Osteoblast (primary cell): ENCODE measurements around the gene OSBPL2. TPM values are rescaled to one million over a fixed set of nuclear protein-coding genes. Genes with fewer than 3 reads are reported as not detected.

Experiments used
- DNase-seq: peaks from one replicate; pipeline ENCODE4 v3.0.0; 2011; ENCODE audit warnings: low spot score, mixed read lengths; ENCODE audit not compliant: insufficient read length; ENCODE audit errors: missing footprints
- H2AFZ ChIP-seq: 2 replicates; pipeline ENCODE4 v1.6.0; 2011; ENCODE audit warnings: mild to moderate bottlenecking, low read length
- H3K27ac ChIP-seq: 2 replicates; pipeline ENCODE4 v1.5.1; 2011; ENCODE audit warnings: mild to moderate bottlenecking, low read depth, low read length, moderate library complexity
- H3K27me3 ChIP-seq: 2 replicates; pipeline ENCODE4 v1.6.0; 2012; ENCODE audit warnings: mild to moderate bottlenecking, control low read depth, inconsistent platforms, low read length, moderate library complexity; ENCODE audit not compliant: insufficient read depth
- H3K36me3 ChIP-seq: 2 replicates; pipeline ENCODE4 v1.5.1; 2011; ENCODE audit warnings: mild to moderate bottlenecking, low read length, control low read depth, moderate library complexity; ENCODE audit not compliant: insufficient read depth
- H3K4me1 ChIP-seq: 2 replicates; pipeline ENCODE4 v1.5.1; 2011; ENCODE audit warnings: mild to moderate bottlenecking, low read length, control low read depth, moderate library complexity; ENCODE audit not compliant: insufficient read depth
- H3K4me2 ChIP-seq: 2 replicates; pipeline ENCODE4 v1.6.0; 2011; ENCODE audit warnings: mild to moderate bottlenecking, low read length; ENCODE audit not compliant: insufficient read depth
- H3K4me3 ChIP-seq: fragments of 200-600 bp; sonication (generic); 3 replicates; pipeline ENCODE4 v1.5.1; 2012; ENCODE audit warnings: mild to moderate bottlenecking, low read length, inconsistent platforms; ENCODE audit not compliant: insufficient read depth
- H3K79me2 ChIP-seq: 2 replicates; pipeline ENCODE4 v1.6.0; 2012; ENCODE audit warnings: mild to moderate bottlenecking, low read length, control low read depth, inconsistent platforms; ENCODE audit not compliant: insufficient read depth
- H3K9me3 ChIP-seq: 2 replicates; pipeline ENCODE4 v1.5.1; 2011; ENCODE audit warnings: low read depth, low read length, control low read depth
- H4K20me1 ChIP-seq: 2 replicates; pipeline ENCODE4 v1.6.0; 2012; ENCODE audit warnings: mild to moderate bottlenecking, low read length, control low read depth; ENCODE audit not compliant: insufficient read depth
- total RNA-seq: library from RNA; depleted of rRNA; stranded (reverse); fragments of >200 nt; gene quantifications from 2 replicates; pipeline ENCODE4 v1.2.3, GENCODE V29; 2012
- TF ChIP-seq, protein P1 (sequence below): IDR thresholded peaks from 2 replicates; pipeline ENCODE4 v1.5.1; 2011; ENCODE audit warnings: mild to moderate bottlenecking, low read depth, low read length, moderate library complexity; ENCODE audit errors: extremely low read depth

Gene OSBPL2
- total RNA-seq, 1 donor = 35.8 TPM

DNA sequence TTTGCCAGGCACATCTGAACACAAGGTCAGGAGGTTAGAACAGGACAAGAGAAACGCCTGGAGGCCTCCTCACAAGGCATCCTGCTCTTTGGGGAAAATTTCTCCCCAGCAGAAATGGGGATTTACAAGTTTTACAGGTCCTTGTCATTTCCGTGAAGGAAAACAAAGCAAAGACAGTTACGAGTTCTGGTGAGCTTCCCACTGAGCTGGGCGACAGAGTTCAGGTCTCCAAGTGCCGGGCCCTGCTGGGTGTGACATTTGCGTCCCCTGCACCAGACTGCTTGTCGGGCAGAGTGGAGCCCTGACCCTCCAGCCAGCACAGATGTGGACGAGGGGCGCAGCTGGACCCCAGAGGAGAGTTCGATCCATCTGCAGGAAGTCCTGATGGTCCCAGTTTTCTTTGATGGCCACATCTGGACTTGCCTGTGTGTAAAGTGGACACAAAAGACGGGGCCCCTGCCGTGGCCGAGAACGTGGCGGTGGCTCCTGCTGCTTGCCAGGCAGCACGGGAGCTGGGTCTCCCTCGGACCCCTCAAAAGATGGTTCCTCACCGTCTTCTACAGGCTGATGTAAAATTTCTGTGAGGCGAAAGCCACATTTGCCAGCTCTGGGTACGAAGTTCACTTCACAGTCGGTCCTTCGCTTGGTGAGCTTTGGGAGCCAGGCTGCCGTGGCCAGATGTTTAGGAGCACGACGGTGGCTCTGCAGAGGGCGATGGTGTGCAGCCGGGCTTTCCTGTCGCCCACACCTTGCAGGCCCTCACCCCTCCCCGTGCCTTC is 59.3 kb downstream of the OSBPL2 start:
- no peaks in the 10 kb centered on the region for H3K4me1 ChIP-seq
- TF ChIP-seq, protein P1, sequence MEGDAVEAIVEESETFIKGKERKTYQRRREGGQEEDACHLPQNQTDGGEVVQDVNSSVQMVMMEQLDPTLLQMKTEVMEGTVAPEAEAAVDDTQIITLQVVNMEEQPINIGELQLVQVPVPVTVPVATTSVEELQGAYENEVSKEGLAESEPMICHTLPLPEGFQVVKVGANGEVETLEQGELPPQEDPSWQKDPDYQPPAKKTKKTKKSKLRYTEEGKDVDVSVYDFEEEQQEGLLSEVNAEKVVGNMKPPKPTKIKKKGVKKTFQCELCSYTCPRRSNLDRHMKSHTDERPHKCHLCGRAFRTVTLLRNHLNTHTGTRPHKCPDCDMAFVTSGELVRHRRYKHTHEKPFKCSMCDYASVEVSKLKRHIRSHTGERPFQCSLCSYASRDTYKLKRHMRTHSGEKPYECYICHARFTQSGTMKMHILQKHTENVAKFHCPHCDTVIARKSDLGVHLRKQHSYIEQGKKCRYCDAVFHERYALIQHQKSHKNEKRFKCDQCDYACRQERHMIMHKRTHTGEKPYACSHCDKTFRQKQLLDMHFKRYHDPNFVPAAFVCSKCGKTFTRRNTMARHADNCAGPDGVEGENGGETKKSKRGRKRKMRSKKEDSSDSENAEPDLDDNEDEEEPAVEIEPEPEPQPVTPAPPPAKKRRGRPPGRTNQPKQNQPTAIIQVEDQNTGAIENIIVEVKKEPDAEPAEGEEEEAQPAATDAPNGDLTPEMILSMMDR = no peak
- H3K27me3 ChIP-seq = no peaks in the 10 kb centered on the region
- H3K79me2 ChIP-seq = no peaks in the 10 kb centered on the region
- H4K20me1 ChIP-seq = peaks cover 3% of the 10 kb centered on the region
- H3K9me3 ChIP-seq = no peaks in the 10 kb centered on the region
- DNase-seq = no peak
- H3K4me2 ChIP-seq = no peak overlapping the region
- peaks cover 33% of the 10 kb centered on the region for H3K36me3 ChIP-seq
- H2AFZ ChIP-seq = no peak overlapping the region
- no peak overlapping the region for H3K27ac ChIP-seq
- H3K4me3 ChIP-seq = no peak overlapping the region

DNA sequence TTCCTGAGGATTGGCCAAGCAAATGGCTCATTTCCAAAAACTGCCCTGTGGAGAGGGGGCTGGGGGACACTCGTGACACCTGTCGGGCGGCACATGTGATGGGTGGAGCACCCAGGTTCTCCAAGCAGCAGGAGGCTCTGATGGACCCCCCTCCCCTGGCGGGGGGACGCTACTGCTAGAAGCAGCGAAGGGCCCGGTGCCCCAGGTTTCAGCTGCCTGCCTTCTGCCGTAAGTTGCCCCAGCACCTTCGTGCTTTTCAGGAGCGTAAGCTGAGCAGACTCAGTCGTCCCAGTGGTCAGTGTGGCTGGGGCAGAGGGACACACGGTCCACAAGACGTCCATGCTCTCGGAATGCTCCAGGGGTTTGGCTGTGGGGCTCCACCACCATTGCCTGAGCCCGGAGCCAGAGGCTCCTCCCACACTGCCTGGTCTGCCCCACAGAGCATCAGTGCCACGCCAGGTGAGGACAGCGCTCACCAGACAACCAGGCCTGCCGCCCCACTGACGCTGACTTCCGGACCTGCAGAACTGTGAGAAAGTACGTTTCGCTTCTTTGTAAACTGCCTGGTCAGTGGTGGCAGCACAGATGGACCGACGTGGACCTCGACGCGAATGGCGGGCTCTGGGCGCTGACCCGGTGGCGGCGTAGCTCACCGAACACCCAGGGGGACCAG is 60.4 kb downstream of the OSBPL2 start:
- no peak overlapping the region for H2AFZ ChIP-seq
- H3K27ac ChIP-seq = no peak overlapping the region
- H3K36me3 ChIP-seq = peaks cover 27% of the 10 kb centered on the region
- no peak overlapping the region for H3K4me2 ChIP-seq
- peaks cover 7% of the 10 kb centered on the region for H3K79me2 ChIP-seq
- no peak overlapping the region for H3K4me3 ChIP-seq
- peaks cover 2% of the 10 kb centered on the region for H3K4me1 ChIP-seq
- no peaks in the 10 kb centered on the region for H3K27me3 ChIP-seq
- DNase-seq = no peak
- H4K20me1 ChIP-seq = peaks cover 8% of the 10 kb centered on the region
- TF ChIP-seq, protein P1 = no peak
- no peaks in the 10 kb centered on the region for H3K9me3 ChIP-seq

DNA sequence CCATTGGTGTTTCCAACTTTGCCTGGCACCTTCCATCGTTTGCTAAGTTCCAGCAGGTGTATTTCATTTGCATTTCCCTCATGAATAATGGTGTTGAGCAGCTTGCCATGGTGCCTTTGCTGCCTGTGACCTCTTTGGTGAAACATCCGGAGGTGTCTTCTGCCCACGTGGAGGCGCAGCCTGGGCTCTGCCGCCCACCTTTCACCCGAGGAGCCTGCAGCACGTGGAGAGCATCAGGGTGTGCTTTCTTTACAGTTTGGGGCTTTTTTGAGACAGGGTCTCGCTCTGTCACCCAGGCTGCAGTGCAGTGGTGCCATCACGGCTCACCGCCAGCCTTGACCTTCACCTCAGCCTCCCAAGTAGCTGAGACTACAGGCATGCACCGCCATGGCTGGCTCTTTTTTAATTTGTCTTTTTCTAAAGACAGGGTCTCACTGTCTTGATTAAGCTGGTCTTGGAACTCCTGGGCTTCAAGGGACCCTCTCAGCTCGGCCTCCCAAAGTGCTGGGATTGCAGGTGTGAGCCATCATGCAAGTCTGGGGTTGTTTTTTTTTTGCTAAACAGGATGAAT is 61.4 kb downstream of the OSBPL2 start:
- H2AFZ ChIP-seq = no peak overlapping the region
- DNase-seq = no peak
- peaks cover 17% of the 10 kb centered on the region for H3K79me2 ChIP-seq
- H3K4me1 ChIP-seq = peaks cover 12% of the 10 kb centered on the region
- no peaks in the 10 kb centered on the region for H3K27me3 ChIP-seq
- no peak overlapping the region for H3K4me3 ChIP-seq
- H3K27ac ChIP-seq = no peak overlapping the region
- H3K36me3 ChIP-seq = peaks cover 19% of the 10 kb centered on the region
- peaks cover 19% of the 10 kb centered on the region for H4K20me1 ChIP-seq
- no peaks in the 10 kb centered on the region for H3K9me3 ChIP-seq
- TF ChIP-seq, protein P1 = no peak
- H3K4me2 ChIP-seq = no peak overlapping the region

DNA sequence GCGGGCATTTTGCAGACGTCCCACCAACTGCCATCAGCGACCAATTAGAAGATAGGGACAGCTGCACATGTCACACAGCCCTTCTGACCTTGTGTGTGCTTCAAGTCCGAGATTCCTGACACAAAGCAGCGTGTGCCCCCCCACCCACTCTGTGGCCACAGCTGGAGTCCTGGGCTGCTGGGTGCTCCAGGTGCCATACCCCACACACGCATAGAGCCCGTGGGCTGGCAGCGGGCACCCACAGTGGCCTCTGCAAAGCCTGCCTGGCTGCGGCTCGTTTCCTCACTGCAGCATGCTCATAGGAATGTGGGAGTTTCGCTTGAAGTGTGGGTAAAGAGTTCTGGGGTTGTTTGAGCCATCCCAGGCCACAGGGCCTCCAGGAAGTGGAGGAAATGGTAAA is 62.0 kb downstream of the OSBPL2 start:
- Histone ChIP-seq H3K4me1 (peaks cover 18% of the 10 kb centered on the region), H3K79me2 (peaks cover 23% of the 10 kb centered on the region), H2AFZ (no peak overlapping the region), H3K36me3 (peaks cover 21% of the 10 kb centered on the region), H3K4me2 (no peak overlapping the region), H3K27ac (no peak overlapping the region), H3K4me3 (no peak overlapping the region), H3K9me3 (no peaks in the 10 kb centered on the region), H4K20me1 (peaks cover 24% of the 10 kb centered on the region), H3K27me3 (no peaks in the 10 kb centered on the region)
- TF ChIP-seq, protein P1 = no peak
- DNase-seq = no peak
